ENCODE results near the gene OR11A1. TPM values are rescaled to one million over a fixed set of nuclear protein-coding genes. Genes with fewer than 3 reads are reported as not detected.

Gene OR11A1
- total and polyA plus RNA-seq, 11 donors: not detected

DNA sequence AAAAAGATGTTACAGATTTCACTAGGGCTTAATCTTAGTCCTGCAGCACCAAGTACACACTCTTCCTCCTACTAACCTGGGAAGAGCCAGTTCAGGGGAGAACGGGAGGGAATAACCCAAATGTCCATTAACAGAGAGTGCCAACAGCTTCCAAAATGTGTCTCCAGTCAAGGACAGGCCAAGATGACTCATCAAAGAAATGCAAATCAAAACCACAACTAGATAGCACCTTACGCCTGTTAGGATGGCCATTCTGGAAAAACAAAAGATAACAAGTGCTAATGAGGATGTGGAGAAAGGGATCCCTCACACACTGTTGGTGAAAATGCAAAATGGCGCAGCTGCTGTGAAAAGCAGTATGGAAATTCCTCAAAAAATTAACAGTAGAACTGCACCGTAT lies 34.7 kb upstream of the OR11A1 start:
- no peak overlapping the region for H3K4me3 ChIP-seq
- no peak overlapping the region for H3K27ac ChIP-seq
- H3K36me3 ChIP-seq: no peaks in the 10 kb centered on the region
- peaks cover 0 to 4% (median 0%) of the 10 kb centered on the region in 9 donors for H3K27me3 ChIP-seq
- TF ChIP-seq, protein P1, sequence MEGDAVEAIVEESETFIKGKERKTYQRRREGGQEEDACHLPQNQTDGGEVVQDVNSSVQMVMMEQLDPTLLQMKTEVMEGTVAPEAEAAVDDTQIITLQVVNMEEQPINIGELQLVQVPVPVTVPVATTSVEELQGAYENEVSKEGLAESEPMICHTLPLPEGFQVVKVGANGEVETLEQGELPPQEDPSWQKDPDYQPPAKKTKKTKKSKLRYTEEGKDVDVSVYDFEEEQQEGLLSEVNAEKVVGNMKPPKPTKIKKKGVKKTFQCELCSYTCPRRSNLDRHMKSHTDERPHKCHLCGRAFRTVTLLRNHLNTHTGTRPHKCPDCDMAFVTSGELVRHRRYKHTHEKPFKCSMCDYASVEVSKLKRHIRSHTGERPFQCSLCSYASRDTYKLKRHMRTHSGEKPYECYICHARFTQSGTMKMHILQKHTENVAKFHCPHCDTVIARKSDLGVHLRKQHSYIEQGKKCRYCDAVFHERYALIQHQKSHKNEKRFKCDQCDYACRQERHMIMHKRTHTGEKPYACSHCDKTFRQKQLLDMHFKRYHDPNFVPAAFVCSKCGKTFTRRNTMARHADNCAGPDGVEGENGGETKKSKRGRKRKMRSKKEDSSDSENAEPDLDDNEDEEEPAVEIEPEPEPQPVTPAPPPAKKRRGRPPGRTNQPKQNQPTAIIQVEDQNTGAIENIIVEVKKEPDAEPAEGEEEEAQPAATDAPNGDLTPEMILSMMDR (IDR thresholded peaks at IDR 0.05): no peak
- TF ChIP-seq POLR2A (IDR thresholded peaks at IDR 0.05): no peak
- ATAC-seq (no peak), DNase-seq (no peak)
- intact Hi-C loops (cut with DNase I): no loop called here
- 69 to 81% (median 72%) methylated on average over 4 of the region's 4 CpGs for WGBS, 4 donors
- no peaks in the 10 kb centered on the region for H3K4me1 ChIP-seq
- no peaks in the 10 kb centered on the region for H3K9me3 ChIP-seq

DNA sequence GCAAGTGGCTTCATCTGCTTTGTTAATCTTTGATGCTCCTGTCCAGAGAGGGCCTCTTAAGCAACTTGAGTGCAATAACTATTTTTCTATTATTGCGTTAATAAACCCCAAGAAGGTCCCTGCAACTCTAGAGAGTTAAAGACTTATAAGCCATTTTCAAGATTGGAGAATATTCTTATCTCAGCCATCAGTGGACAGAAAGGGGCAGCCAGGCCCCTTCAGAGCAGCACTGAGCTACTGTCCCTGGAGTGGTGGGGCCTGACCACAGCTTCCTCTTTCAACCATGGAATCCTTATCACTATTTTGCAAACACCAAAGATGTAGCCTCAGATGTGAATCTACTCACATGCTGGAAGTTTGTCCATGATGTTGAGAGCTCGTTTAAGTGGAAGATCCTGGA lies 33.7 kb upstream of the OR11A1 start:
- no peaks in the 10 kb centered on the region for H3K36me3 ChIP-seq
- TF ChIP-seq POLR2A (IDR thresholded peaks at IDR 0.05): no peak
- TF ChIP-seq, protein P1 (IDR thresholded peaks at IDR 0.05): no peak
- no peaks in the 10 kb centered on the region for H3K9me3 ChIP-seq
- DNase-seq (no peak), ATAC-seq (no peak)
- no peak overlapping the region for H3K27ac ChIP-seq
- 58 to 87% (median 75%) methylated on average over 2 of the region's 2 CpGs for WGBS, 4 donors
- H3K27me3 ChIP-seq: peaks cover 0 to 3% (median 0%) of the 10 kb centered on the region in 9 donors
- no peak overlapping the region for H3K4me3 ChIP-seq
- intact Hi-C loops (cut with DNase I): no loop called here
- H3K4me1 ChIP-seq: no peaks in the 10 kb centered on the region

DNA sequence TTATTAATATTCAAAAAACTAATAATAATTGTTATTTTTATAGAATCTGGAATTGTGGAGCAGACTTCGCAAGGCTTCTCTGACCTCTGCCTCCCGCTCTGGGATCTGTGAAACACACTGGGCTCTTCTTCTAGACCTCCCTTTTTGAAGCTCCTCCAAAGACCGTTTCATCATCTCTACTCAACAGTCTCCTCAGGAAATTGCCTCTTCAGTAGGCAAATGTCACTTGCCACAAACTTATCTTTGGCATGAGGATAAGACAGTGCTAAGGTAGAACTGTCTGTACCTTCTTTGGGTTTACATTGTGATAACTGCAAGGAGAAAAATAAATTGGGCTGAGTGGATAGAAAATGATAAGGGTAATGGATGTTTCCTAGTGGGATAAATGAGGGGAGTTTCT lies 33.2 kb upstream of the OR11A1 start:
- TF ChIP-seq, protein P1 (IDR thresholded peaks at IDR 0.05): no peak
- TF ChIP-seq POLR2A (IDR thresholded peaks at IDR 0.05): no peak
- H3K9me3 ChIP-seq: no peaks in the 10 kb centered on the region
- no peaks in the 10 kb centered on the region for H3K4me1 ChIP-seq
- WGBS, 4 donors: 73 to 86% (median 77%) methylated on average over 3 of the region's 3 CpGs
- H3K27ac ChIP-seq: no peak overlapping the region
- no peaks in the 10 kb centered on the region for H3K36me3 ChIP-seq
- H3K4me3 ChIP-seq: no peak overlapping the region
- intact Hi-C loops (cut with DNase I): no loop called here
- DNase-seq (no peak), ATAC-seq (no peak)
- peaks cover 0 to 3% (median 0%) of the 10 kb centered on the region in 9 donors for H3K27me3 ChIP-seq

DNA sequence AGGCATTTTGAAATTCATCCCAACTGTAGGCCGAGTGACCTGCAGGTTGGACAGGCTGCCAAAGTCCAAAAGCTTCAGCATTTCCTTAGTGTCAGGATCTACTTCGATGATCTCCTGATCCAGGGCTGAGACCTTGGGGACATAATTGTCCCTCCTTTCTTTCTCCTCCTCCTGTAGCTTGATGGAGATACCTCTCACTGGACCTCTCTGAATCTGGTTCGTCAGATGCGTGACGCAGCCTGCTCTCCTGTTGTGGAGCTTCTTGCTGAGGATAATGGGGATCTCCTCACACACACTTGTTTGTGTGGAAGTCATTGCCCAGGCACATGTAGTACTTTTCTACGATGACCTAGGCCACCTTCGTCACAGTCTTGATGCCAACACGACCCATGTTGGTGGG lies 32.4 kb upstream of the OR11A1 start:
- intact Hi-C loops (cut with DNase I): no loop called here
- no peak overlapping the region for H3K27ac ChIP-seq
- TF ChIP-seq, protein P1 (IDR thresholded peaks at IDR 0.05): no peak
- no peak for TF ChIP-seq POLR2A (IDR thresholded peaks at IDR 0.05)
- 89 to 94% (median 91%) methylated on average over 8 of the region's 8 CpGs for WGBS, 4 donors
- H3K9me3 ChIP-seq: no peaks in the 10 kb centered on the region
- DNase-seq: no peak
- peaks cover 0 to 3% (median 0%) of the 10 kb centered on the region in 9 donors for H3K27me3 ChIP-seq
- ATAC-seq: no peak
- no peaks in the 10 kb centered on the region for H3K4me1 ChIP-seq
- no peaks in the 10 kb centered on the region for H3K36me3 ChIP-seq
- H3K4me3 ChIP-seq: no peak overlapping the region
